NT2/D1 (cell line): ENCODE results near the gene PTPRN2.

Source experiments
- DNase-seq: peaks from one replicate; pipeline ENCODE4 v3.0.0-alpha.2; 2011; ENCODE audit warnings: low read depth, low spot score
- H3K27me3 ChIP-seq: 2 replicates; pipeline ENCODE4 v1.6.0; 2011; ENCODE audit warnings: mild to moderate bottlenecking; ENCODE audit not compliant: insufficient read length, insufficient read depth
- H3K36me3 ChIP-seq: 2 replicates; pipeline ENCODE4 v1.6.1; 2011; ENCODE audit warnings: mild to moderate bottlenecking, low read length, mixed read lengths; ENCODE audit not compliant: insufficient read depth, insufficient read length
- H3K4me1 ChIP-seq: 2 replicates; pipeline ENCODE4 v1.5.1; 2011; ENCODE audit not compliant: insufficient read depth, insufficient read length
- H3K4me3 ChIP-seq: 2 replicates; pipeline ENCODE4 v1.5.1; 2011; ENCODE audit warnings: low read depth; ENCODE audit not compliant: insufficient read length
- H3K9ac ChIP-seq: 2 replicates; pipeline ENCODE4 v1.6.0; 2011; ENCODE audit warnings: low read depth; ENCODE audit not compliant: insufficient read length
- H3K9me3 ChIP-seq: 2 replicates; pipeline ENCODE4 v1.5.1; 2011; ENCODE audit warnings: mild to moderate bottlenecking, low read length; ENCODE audit not compliant: insufficient read depth
- SUZ12 ChIP-seq: IDR thresholded peaks from 2 replicates; pipeline ENCODE4 v1.6.1; 2011; ENCODE audit not compliant: insufficient read length, insufficient read depth; ENCODE audit errors: extremely low read depth
- YY1 ChIP-seq: IDR thresholded peaks from 2 replicates; pipeline ENCODE4 v1.6.1; 2011; ENCODE audit not compliant: insufficient read length, insufficient read depth
- ZNF274 ChIP-seq: IDR thresholded peaks from 2 replicates; pipeline ENCODE4 v1.6.1; 2011; ENCODE audit warnings: mild to moderate bottlenecking, low read depth, low read length

PTPRN2 gene

GRCh38 chr7:157803906-157804305 is 783.7 kb downstream of the PTPRN2 start:
- Histone ChIP-seq H3K27me3 (no peaks in the 10 kb centered on the region), H3K9me3 (peaks cover 13% of the 10 kb centered on the region), H3K36me3 (no peaks in the 10 kb centered on the region), H3K9ac (no peak overlapping the region), H3K4me3 (no peak overlapping the region), H3K4me1 (peaks cover 10% of the 10 kb centered on the region)
- TF ChIP-seq YY1 (no peak), ZNF274 (no peak), SUZ12 (no peak)
- no peak for DNase-seq

GRCh38 chr7:157801971-157802675 is 785.5 kb downstream of the PTPRN2 start:
- Histone ChIP-seq H3K4me1 (peaks cover 7% of the 10 kb centered on the region), H3K9me3 (no peaks in the 10 kb centered on the region)

GRCh38 chr7:157801113-157801512 is 786.5 kb downstream of the PTPRN2 start:
- H3K4me1 ChIP-seq = no peaks in the 10 kb centered on the region
- no peak overlapping the region for H3K4me3 ChIP-seq
- no peaks in the 10 kb centered on the region for H3K27me3 ChIP-seq
- H3K36me3 ChIP-seq = no peaks in the 10 kb centered on the region
- no peak for TF ChIP-seq SUZ12
- no peak overlapping the region for H3K9ac ChIP-seq
- no peak for DNase-seq
- H3K9me3 ChIP-seq = no peaks in the 10 kb centered on the region

More at GRCh38 chr7:157801971-157802675, 785.5 kb downstream of the PTPRN2 start:
- TF ChIP-seq YY1 = no peak
- TF ChIP-seq ZNF274 = no peak
- TF ChIP-seq SUZ12 = no peak
- Histone ChIP-seq H3K4me3 (no peak overlapping the region), H3K36me3 (no peaks in the 10 kb centered on the region), H3K27me3 (no peaks in the 10 kb centered on the region), H3K9ac (no peak overlapping the region)
- no peak for DNase-seq

- no peak for DNase-seq
- Histone ChIP-seq H3K9me3 (no peaks in the 10 kb centered on the region), H3K27me3 (no peaks in the 10 kb centered on the region), H3K4me1 (no peaks in the 10 kb centered on the region), H3K36me3 (no peaks in the 10 kb centered on the region), H3K4me3 (no peak overlapping the region), H3K9ac (no peak overlapping the region)
- TF ChIP-seq ZNF274 (no peak), YY1 (no peak), SUZ12 (no peak)
Measured at GRCh38 chr7:157800281-157800680, 787.3 kb downstream of the PTPRN2 start.

GRCh38 chr7:157799076-157799685 is 788.4 kb downstream of the PTPRN2 start:
- Histone ChIP-seq H3K4me3 (no peak overlapping the region), H3K9me3 (no peaks in the 10 kb centered on the region), H3K9ac (no peak overlapping the region), H3K36me3 (no peaks in the 10 kb centered on the region), H3K4me1 (peaks cover 2% of the 10 kb centered on the region), H3K27me3 (no peaks in the 10 kb centered on the region)
- no peak for DNase-seq
- no peak for TF ChIP-seq YY1
- no peak for TF ChIP-seq ZNF274
- no peak for TF ChIP-seq SUZ12

GRCh38 chr7:157797361-157797760 is 790.3 kb downstream of the PTPRN2 start:
- no peaks in the 10 kb centered on the region for H3K36me3 ChIP-seq
- peaks cover 5% of the 10 kb centered on the region for H3K4me1 ChIP-seq
- H3K9me3 ChIP-seq = no peaks in the 10 kb centered on the region
- DNase-seq = no peak
- H3K9ac ChIP-seq = no peak overlapping the region
- TF ChIP-seq ZNF274 (no peak), SUZ12 (no peak), YY1 (no peak)
- H3K4me3 ChIP-seq = no peak overlapping the region
- no peaks in the 10 kb centered on the region for H3K27me3 ChIP-seq

- TF ChIP-seq SUZ12 = no peak
- no peak for TF ChIP-seq ZNF274
- no peak for TF ChIP-seq YY1
- H3K4me1 ChIP-seq = peaks cover 6% of the 10 kb centered on the region
- no peak overlapping the region for H3K9ac ChIP-seq
- DNase-seq = no peak
- H3K27me3 ChIP-seq = no peaks in the 10 kb centered on the region
- H3K9me3 ChIP-seq = no peaks in the 10 kb centered on the region
- no peak overlapping the region for H3K4me3 ChIP-seq
- H3K36me3 ChIP-seq = no peaks in the 10 kb centered on the region
Measured at GRCh38 chr7:157796846-157797245, 790.8 kb downstream of the PTPRN2 start.
